ENCODE measurements around the gene VAV1. TPM values are rescaled to one million over a fixed set of nuclear protein-coding genes. Genes with fewer than 3 reads are reported as not detected.

Gene VAV1
- total and polyA plus RNA-seq, 2 of the 8 experiments (the other 6 are each of a cell fraction or from before 2014, with no cell fraction given) = 0.21 to 0.22 TPM

DNA sequence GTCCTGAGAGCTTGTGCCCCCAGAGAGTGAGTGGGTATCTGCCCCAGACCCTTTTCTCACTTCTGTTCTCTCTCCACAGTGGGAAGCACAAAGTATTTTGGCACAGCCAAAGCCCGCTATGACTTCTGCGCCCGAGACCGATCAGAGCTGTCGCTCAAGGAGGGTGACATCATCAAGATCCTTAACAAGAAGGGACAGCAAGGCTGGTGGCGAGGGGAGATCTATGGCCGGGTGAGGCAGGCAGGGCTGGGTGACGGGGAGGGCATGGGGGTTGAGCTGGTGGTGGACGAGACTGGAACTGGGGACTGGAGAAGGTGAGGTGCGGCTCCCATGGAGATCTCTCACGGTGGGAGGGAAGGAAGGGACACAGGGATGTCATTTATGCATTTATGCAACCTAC lies 81.4 kb downstream of the VAV1 start:
- Histone ChIP-seq H4K91ac (replicated peaks; ENCODE audit: insufficient read length, low read length) (no peak overlapping the region), H3K79me2 (ENCODE audit: control insufficient read depth in 1 of 2, insufficient read depth in 2 of 2, low read length in 2 of 2) (no peaks in the 10 kb centered on the region), H3K27ac (ENCODE audit: low read depth, low read length) (no peak overlapping the region), H2BK15ac (ENCODE audit: low read length) (no peak overlapping the region), H3K79me1 (ENCODE audit: low read depth, low read length) (no peaks in the 10 kb centered on the region), H3K4ac (replicated peaks; ENCODE audit: insufficient read length, low read depth, low read length) (no peak overlapping the region), H3K23ac (ENCODE audit: insufficient read length) (no peak overlapping the region), H2BK12ac (ENCODE audit: low read depth, low read length) (no peak overlapping the region), H3K27me3 (replicated peaks in 1 of 4; ENCODE audit: control insufficient read depth in 3 of 4, extremely low read depth in 1 of 4, insufficient read depth in 3 of 4, low read length in 3 of 4) (no peaks in the 10 kb centered on the region), H3K18ac (ENCODE audit: extremely low read depth, low read length) (no peak overlapping the region), H3K23me2 (ENCODE audit: low read depth, low read length) (peaks cover 3% of the 10 kb centered on the region; the same call in 1 of the 2 replicates), H2BK120ac (replicated peaks; ENCODE audit: low read depth, low read length) (no peak overlapping the region), H3K4me3 (ENCODE audit: extremely low read depth in 1 of 4, insufficient read depth in 2 of 4, low read depth in 3 of 4, low read length in 4 of 4) (no peak overlapping the region), H3K56ac (replicated peaks; ENCODE audit: insufficient read length, low read depth, low read length) (no peak overlapping the region), H4K20me1 (replicated peaks in 1 of 2; ENCODE audit: control insufficient read depth in 1 of 2, insufficient read depth in 2 of 2, low read length in 2 of 2) (no peaks in the 10 kb centered on the region), H3K36me3 (ENCODE audit: control insufficient read depth in 2 of 4, insufficient read depth in 4 of 4, low read length in 3 of 4) (no peaks in the 10 kb centered on the region), H2BK5ac (ENCODE audit: low read depth, low read length) (no peak overlapping the region), H4K8ac (ENCODE audit: extremely low read depth, insufficient read depth, low read length) (no peak overlapping the region), H3K4me2 (ENCODE audit: insufficient read depth in 1 of 2, low read depth in 2 of 2, low read length in 2 of 2) (no peak overlapping the region), H2AFZ (ENCODE audit: low read length) (no peak overlapping the region), H3K14ac (ENCODE audit: insufficient read length) (no peak overlapping the region), H2BK20ac (ENCODE audit: low read length) (no peak overlapping the region), H3K4me1 (replicated peaks in 1 of 4; ENCODE audit: control insufficient read depth in 3 of 4, insufficient read depth in 4 of 4, low read length in 3 of 4) (no peaks in the 10 kb centered on the region), H2AK5ac (ENCODE audit: low read depth, low read length) (no peak overlapping the region), H4K5ac (ENCODE audit: insufficient read length, low read depth, low read length) (no peak overlapping the region), H3K9ac (replicated peaks in 1 of 4; ENCODE audit: extremely low read depth in 1 of 4, low read depth in 3 of 4, low read length in 3 of 4) (no peak overlapping the region), H3K9me3 (ENCODE audit: insufficient read depth in 2 of 2, low read depth in 1 of 2, low read length in 1 of 2) (peaks cover 22 to 51% of the 10 kb centered on the region in 2 experiments)
- DNase-seq (ENCODE audit: low read depth in 1 of 2, low spot score in 2 of 2) = no peak
- no peak for FAIRE-seq
- WGBS, 2 experiments (ENCODE audit: extremely low coverage in 1 of 2, insufficient coverage in 1 of 2, insufficient read length in 1 of 2, insufficient replicate concordance in 2 of 2, low coverage in 1 of 2, low lambda C conversion rate in 2 of 2, missing lambda C conversion rate in 1 of 2) = 90% methylated on average over 10 of the region's 11 CpGs; no CpG with 5 or more reads in 1 of the 2 experiments
- ChIA-PET POLR2A (ENCODE audit: partially characterized antibody) (no interaction called here), CTCF (ENCODE audit: partially characterized antibody) (interaction anchor here (1.6 kb wide), 1 partner anchor 10 kb away, joined by 5 read pairs; no protein-coding TSS in a partner anchor)
- no peak for TF ChIP-seq NRF1 (IDR thresholded peaks at IDR 0.05; ENCODE audit: low read depth, low read length)
- no peak for TF ChIP-seq TAF7 (optimal IDR thresholded peaks at IDR 0.05; ENCODE audit: borderline replicate concordance, low read depth, low read length)
- no peak for TF ChIP-seq BACH1 (IDR thresholded peaks at IDR 0.05; ENCODE audit: low read length)
- no peak for TF ChIP-seq SP1 (IDR thresholded peaks at IDR 0.05; ENCODE audit: low read depth, low read length)
- TF ChIP-seq KDM1A (IDR thresholded peaks at IDR 0.05; ENCODE audit: borderline replicate concordance, low read length) = no peak
- TF ChIP-seq SIX5 (IDR thresholded peaks at IDR 0.05; ENCODE audit: low read depth, low read length) = no peak
- no peak for TF ChIP-seq KDM4A (IDR thresholded peaks at IDR 0.05; ENCODE audit: low read depth, low read length, severe bottlenecking)
- no peak for TF ChIP-seq KDM5A (IDR thresholded peaks at IDR 0.05; ENCODE audit: low read length)
- TF ChIP-seq MAFK (IDR thresholded peaks at IDR 0.05; ENCODE audit: low read depth, low read length) = no peak
- TF ChIP-seq FOSL1 (IDR thresholded peaks at IDR 0.05; ENCODE audit: insufficient read depth, low read depth, low read length) = no peak
- TF ChIP-seq JUND (IDR thresholded peaks at IDR 0.05; ENCODE audit: low read length) = no peak
- no peak for TF ChIP-seq SRF (IDR thresholded peaks at IDR 0.05; ENCODE audit: low read depth, low read length)
- no peak for TF ChIP-seq GABPA (IDR thresholded peaks at IDR 0.05; ENCODE audit: borderline replicate concordance, insufficient read depth, low read length)
- no peak for TF ChIP-seq RNF2 (IDR thresholded peaks at IDR 0.05; ENCODE audit: borderline replicate concordance, low read depth, low read length, missing control alignments, poor library complexity, severe bottlenecking)

All from H1 (cell line).